Smooth muscle cell (in vitro differentiated cells): ENCODE measurements around the gene ID3. TPM values are rescaled to one million over a fixed set of nuclear protein-coding genes. Genes with fewer than 3 reads are reported as not detected.

Experiments
- DNase-seq: peaks from one replicate; lab custom pipeline; 2025; ENCODE audit not compliant: unreplicated experiment; lab: John Stamatoyannopoulos, UW
- H2AFZ ChIP-seq: fragments of 200-600 bp; sonication (generic); 2 replicates; pipeline ENCODE4 v1.6.0; 2016; ENCODE audit warnings: antibody characterized with exemption, low read depth, mild to moderate bottlenecking
- H3F3A ChIP-seq: fragments of 200-600 bp; sonication (generic); 2 replicates; pipeline ENCODE4 v1.6.0; 2017; ENCODE audit warnings: antibody characterized with exemption, low read depth
- H3K27ac ChIP-seq: fragments of 200-600 bp; sonication (generic); 2 replicates; pipeline ENCODE4 v1.5.1; 2016; ENCODE audit warnings: low read depth, mild to moderate bottlenecking
- H3K27me3 ChIP-seq: fragments of 200-600 bp; sonication (generic); 2 replicates; pipeline ENCODE4 v1.6.1; 2016; ENCODE audit warnings: low read depth, mild to moderate bottlenecking
- H3K36me3 ChIP-seq: fragments of 200-600 bp; sonication (generic); 2 replicates; pipeline ENCODE4 v1.5.1; 2016; ENCODE audit warnings: low read depth
- H3K4me1 ChIP-seq: fragments of 200-600 bp; sonication (generic); 2 replicates; pipeline ENCODE4 v1.5.1; 2016; ENCODE audit warnings: low read depth
- H3K4me2 ChIP-seq: fragments of 200-600 bp; sonication (generic); 2 replicates; pipeline ENCODE4 v1.6.0; 2016; ENCODE audit warnings: mild to moderate bottlenecking
- H3K4me3 ChIP-seq: fragments of 200-600 bp; sonication (generic); 2 replicates; pipeline ENCODE4 v1.5.1; 2016; ENCODE audit warnings: mild to moderate bottlenecking
- H3K79me2 ChIP-seq: fragments of 200-600 bp; sonication (generic); 2 replicates; pipeline ENCODE4 v1.6.0; 2016; ENCODE audit warnings: low read depth, mild to moderate bottlenecking
- H3K9ac ChIP-seq: fragments of 200-600 bp; sonication (generic); 2 replicates; pipeline ENCODE4 v1.6.0; 2016; ENCODE audit warnings: low read depth
- H3K9me3 ChIP-seq: fragments of 200-600 bp; sonication (generic); replicated peaks from 2 replicates; pipeline ENCODE4 v1.5.1; 2016; ENCODE audit warnings: low read depth
- H4K20me1 ChIP-seq: fragments of 200-600 bp; sonication (generic); 2 replicates; pipeline ENCODE4 v1.6.0; 2016; ENCODE audit warnings: low read depth
- CTCF ChIP-seq: fragments of 200-600 bp; sonication (generic); IDR thresholded peaks from 2 replicates; pipeline ENCODE4 v1.5.1; 2017; ENCODE audit warnings: borderline replicate concordance, mild to moderate bottlenecking, antibody characterized with exemption; ENCODE audit not compliant: insufficient read depth, poor library complexity, severe bottlenecking
- WGBS: methylation state at CpG from one replicate; pipeline ENCODE4 v1.1.7; 2016; ENCODE audit warnings: low lambda C conversion rate; 5-methylcytosine and 5-hydroxymethylcytosine counted together
- polyA plus RNA-seq: library from polyadenylated mRNA; unstranded; fragments of >200 nt; fragmentation: Nextera tagmentation; extraction: Ambion mirVana; gene quantifications from 2 replicates; pipeline ENCODE4 v1.2.1, GENCODE V29; 2016
- total RNA-seq: library from RNA; depleted of rRNA; stranded (reverse); fragments of >200 nt; gene quantifications from 2 replicates; pipeline ENCODE4 v1.2.3, GENCODE V29; 2014

Gene ID3
- total and polyA plus RNA-seq, 2 experiments from 2014 or later = 752 to 929 TPM

- 2% methylated on average over 14 of the region's 14 CpGs for WGBS
- H3F3A ChIP-seq = peaks cover 58% of the 10 kb centered on the region
- H2AFZ ChIP-seq = no peak overlapping the region
- H3K27me3 ChIP-seq = no peaks in the 10 kb centered on the region
- H3K36me3 ChIP-seq = no peaks in the 10 kb centered on the region
- peak overlapping the region; percentile 98 for H3K4me2 ChIP-seq
- peaks cover 24% of the 10 kb centered on the region for H3K79me2 ChIP-seq
- no peak for DNase-seq
- peak overlapping the region; percentile 99 for H3K27ac ChIP-seq
- peaks cover 76% of the 10 kb centered on the region for H3K4me1 ChIP-seq
- H4K20me1 ChIP-seq = peaks cover 35% of the 10 kb centered on the region
- no peaks in the 10 kb centered on the region for H3K9me3 ChIP-seq
- peak overlapping the region; percentile 82 for H3K9ac ChIP-seq
- no peak for TF ChIP-seq CTCF
- H3K4me3 ChIP-seq = peak overlapping the region; percentile 89
Observed at GRCh38 chr1:23558872-23559135, 497 bp downstream of the ID3 start.

GRCh38 chr1:23558140-23558871 lies 995 bp downstream of the ID3 start:
- peak overlapping the region; percentile 99 for H3K27ac ChIP-seq
- peak overlapping the region; percentile 89 for H3K4me3 ChIP-seq
- H4K20me1 ChIP-seq = peaks cover 35% of the 10 kb centered on the region
- WGBS = 2% methylated on average over 33 of the region's 34 CpGs
- H3K27me3 ChIP-seq = no peaks in the 10 kb centered on the region
- H3K4me2 ChIP-seq = peak overlapping the region; percentile 98
- no peaks in the 10 kb centered on the region for H3K9me3 ChIP-seq
- peaks cover 53% of the 10 kb centered on the region for H3F3A ChIP-seq
- H3K79me2 ChIP-seq = peaks cover 24% of the 10 kb centered on the region
- no peak for TF ChIP-seq CTCF
- H2AFZ ChIP-seq = no peak overlapping the region
- DNase-seq = no peak
- H3K9ac ChIP-seq = peak overlapping the region; percentile 82
- H3K4me1 ChIP-seq = peaks cover 73% of the 10 kb centered on the region
- no peaks in the 10 kb centered on the region for H3K36me3 ChIP-seq

- Histone ChIP-seq H3K4me3 (peak overlapping the region; percentile 89), H3K4me2 (peak overlapping the region; percentile 98), H4K20me1 (peaks cover 35% of the 10 kb centered on the region), H2AFZ (no peak overlapping the region), H3K4me1 (peaks cover 66% of the 10 kb centered on the region), H3K9me3 (no peaks in the 10 kb centered on the region), H3K79me2 (peaks cover 24% of the 10 kb centered on the region), H3K36me3 (no peaks in the 10 kb centered on the region), H3K27me3 (no peaks in the 10 kb centered on the region), H3F3A (peaks cover 47% of the 10 kb centered on the region), H3K27ac (peak overlapping the region; percentile 99), H3K9ac (peak overlapping the region; percentile 82)
- DNase-seq = no peak
- TF ChIP-seq CTCF = no peak
- WGBS = 8% methylated on average over 8 of the region's 8 CpGs
Observed at GRCh38 chr1:23557471-23558124, 1.7 kb downstream of the ID3 start.
